HepG2 (cell line): ENCODE measurements around the gene BAZ1A. TPM values are rescaled to one million over a fixed set of nuclear protein-coding genes. Genes with fewer than 3 reads are reported as not detected.
A peak's percentile ranks its signal among the peaks of the same experiment; 100 is the strongest.

Source experiments
- DBP ChIP-seq: sonication (generic); formaldehyde crosslinking; IDR thresholded peaks from 2 replicates; pipeline ENCODE4 v1.4.0; 2020; ENCODE audit warnings: missing genetic modification reagents; ENCODE audit errors: not compliant biosample characterization
- MEF2D ChIP-seq: sonication (generic); formaldehyde crosslinking; IDR thresholded peaks from 2 replicates; pipeline ENCODE4 v1.5.1; 2020; ENCODE audit warnings: mild to moderate bottlenecking, missing genetic modification reagents
- ONECUT2 ChIP-seq: sonication (generic); formaldehyde crosslinking; IDR thresholded peaks from 2 replicates; pipeline ENCODE4 v1.4.0; 2020; ENCODE audit warnings: missing genetic modification reagents
- SRY ChIP-seq: sonication (generic); formaldehyde crosslinking; IDR thresholded peaks from 2 replicates; pipeline ENCODE4 v1.8.0; 2022; ENCODE audit warnings: mild to moderate bottlenecking, missing genetic modification reagents
- ZNF281 ChIP-seq: sonication (generic); formaldehyde crosslinking; IDR thresholded peaks from 2 replicates; pipeline ENCODE4 v1.4.0; 2020; ENCODE audit warnings: missing genetic modification reagents, borderline replicate concordance
- ZNF780A ChIP-seq: sonication (generic); formaldehyde crosslinking; IDR thresholded peaks from 2 replicates; pipeline ENCODE4 v1.8.0; 2022; ENCODE audit warnings: mild to moderate bottlenecking, missing genetic modification reagents, moderate library complexity
- polyA plus RNA-seq, 8 experiments: library from polyadenylated mRNA; depleted of rRNA in 3 of 8; stranded (reverse) in 7 of 8; unstranded in 1 of 8; fragments of >200 nt; fragmentation: Illumina TruSeq in 4 of 8; extraction: Trizol in 4 of 8; gene quantifications; 2 replicates each; pipeline versions ENCODE4 v1.2.1 to v1.2.3, GENCODE V29; 2011 to 2016; ENCODE audit warnings: low read depth in 4 of 8, missing spikeins in 1 of 8, mixed read lengths in 1 of 8; ENCODE audit not compliant: insufficient read depth in 1 of 8
- total RNA-seq, 5 experiments: library from RNA; depleted of rRNA; stranded (reverse); fragments of >200 nt; fragmentation: Illumina TruSeq; extraction: Trizol; gene quantifications; 2 replicates each; pipeline ENCODE4 v1.2.3, GENCODE V29; 2016; ENCODE audit warnings: low read depth in 1 of 5
- TF ChIP-seq, protein P1 (sequence below): sonication (generic); formaldehyde crosslinking; IDR thresholded peaks from 2 replicates; pipeline ENCODE4 v1.4.0; 2020; ENCODE audit warnings: missing genetic modification reagents
- TF ChIP-seq, protein P2 (sequence below): sonication (generic); formaldehyde crosslinking; IDR thresholded peaks from 2 replicates; pipeline ENCODE4 v1.4.0; 2020; ENCODE audit warnings: missing genetic modification reagents

Gene BAZ1A
- total and polyA plus RNA-seq, 2 of the 13 experiments (the other 11 are each of a cell fraction or from before 2014, with no cell fraction given), result 20.9 to 56.8 TPM

DNA sequence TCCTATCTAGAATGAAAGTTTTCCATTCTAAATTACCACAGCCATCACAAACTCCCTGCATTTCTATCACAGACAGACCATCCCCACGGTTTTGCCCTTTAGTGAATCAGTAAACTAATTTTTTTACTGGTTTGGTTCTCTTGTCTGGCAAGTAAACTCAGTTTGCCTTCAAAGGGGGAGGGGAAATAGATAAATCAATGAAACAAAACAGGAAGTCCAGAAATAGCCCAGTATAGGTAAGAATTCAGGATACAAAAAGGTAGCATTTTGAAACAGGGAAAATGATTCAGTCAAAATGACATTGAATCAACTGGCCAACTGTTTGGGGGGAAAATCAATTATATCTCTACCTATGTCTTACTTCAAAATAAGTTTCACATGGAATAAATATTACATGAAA lies 15.8 kb upstream of the BAZ1A start (continued):
- TF ChIP-seq ZNF281 (CRISPR knock-in tag) (peak; percentile 38; the same call in 1 of the 2 replicates), DBP (CRISPR knock-in tag) (no peak), SRY (no peak), ZNF780A (CRISPR knock-in tag) (no peak), MEF2D (CRISPR knock-in tag) (peak; percentile 75; the same call in 1 of the 2 replicates), ONECUT2 (peak; percentile 23; the same call in 1 of the 2 replicates)
- TF ChIP-seq, protein P1, sequence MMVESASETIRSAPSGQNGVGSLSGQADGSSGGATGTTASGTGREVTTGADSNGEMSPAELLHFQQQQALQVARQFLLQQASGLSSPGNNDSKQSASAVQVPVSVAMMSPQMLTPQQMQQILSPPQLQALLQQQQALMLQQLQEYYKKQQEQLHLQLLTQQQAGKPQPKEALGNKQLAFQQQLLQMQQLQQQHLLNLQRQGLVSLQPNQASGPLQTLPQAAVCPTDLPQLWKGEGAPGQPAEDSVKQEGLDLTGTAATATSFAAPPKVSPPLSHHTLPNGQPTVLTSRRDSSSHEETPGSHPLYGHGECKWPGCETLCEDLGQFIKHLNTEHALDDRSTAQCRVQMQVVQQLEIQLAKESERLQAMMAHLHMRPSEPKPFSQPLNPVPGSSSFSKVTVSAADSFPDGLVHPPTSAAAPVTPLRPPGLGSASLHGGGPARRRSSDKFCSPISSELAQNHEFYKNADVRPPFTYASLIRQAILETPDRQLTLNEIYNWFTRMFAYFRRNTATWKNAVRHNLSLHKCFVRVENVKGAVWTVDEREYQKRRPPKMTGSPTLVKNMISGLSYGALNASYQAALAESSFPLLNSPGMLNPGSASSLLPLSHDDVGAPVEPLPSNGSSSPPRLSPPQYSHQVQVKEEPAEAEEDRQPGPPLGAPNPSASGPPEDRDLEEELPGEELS (CRISPR knock-in tag), result peak; percentile 25; the same call in 1 of the 2 replicates
- TF ChIP-seq, protein P2, sequence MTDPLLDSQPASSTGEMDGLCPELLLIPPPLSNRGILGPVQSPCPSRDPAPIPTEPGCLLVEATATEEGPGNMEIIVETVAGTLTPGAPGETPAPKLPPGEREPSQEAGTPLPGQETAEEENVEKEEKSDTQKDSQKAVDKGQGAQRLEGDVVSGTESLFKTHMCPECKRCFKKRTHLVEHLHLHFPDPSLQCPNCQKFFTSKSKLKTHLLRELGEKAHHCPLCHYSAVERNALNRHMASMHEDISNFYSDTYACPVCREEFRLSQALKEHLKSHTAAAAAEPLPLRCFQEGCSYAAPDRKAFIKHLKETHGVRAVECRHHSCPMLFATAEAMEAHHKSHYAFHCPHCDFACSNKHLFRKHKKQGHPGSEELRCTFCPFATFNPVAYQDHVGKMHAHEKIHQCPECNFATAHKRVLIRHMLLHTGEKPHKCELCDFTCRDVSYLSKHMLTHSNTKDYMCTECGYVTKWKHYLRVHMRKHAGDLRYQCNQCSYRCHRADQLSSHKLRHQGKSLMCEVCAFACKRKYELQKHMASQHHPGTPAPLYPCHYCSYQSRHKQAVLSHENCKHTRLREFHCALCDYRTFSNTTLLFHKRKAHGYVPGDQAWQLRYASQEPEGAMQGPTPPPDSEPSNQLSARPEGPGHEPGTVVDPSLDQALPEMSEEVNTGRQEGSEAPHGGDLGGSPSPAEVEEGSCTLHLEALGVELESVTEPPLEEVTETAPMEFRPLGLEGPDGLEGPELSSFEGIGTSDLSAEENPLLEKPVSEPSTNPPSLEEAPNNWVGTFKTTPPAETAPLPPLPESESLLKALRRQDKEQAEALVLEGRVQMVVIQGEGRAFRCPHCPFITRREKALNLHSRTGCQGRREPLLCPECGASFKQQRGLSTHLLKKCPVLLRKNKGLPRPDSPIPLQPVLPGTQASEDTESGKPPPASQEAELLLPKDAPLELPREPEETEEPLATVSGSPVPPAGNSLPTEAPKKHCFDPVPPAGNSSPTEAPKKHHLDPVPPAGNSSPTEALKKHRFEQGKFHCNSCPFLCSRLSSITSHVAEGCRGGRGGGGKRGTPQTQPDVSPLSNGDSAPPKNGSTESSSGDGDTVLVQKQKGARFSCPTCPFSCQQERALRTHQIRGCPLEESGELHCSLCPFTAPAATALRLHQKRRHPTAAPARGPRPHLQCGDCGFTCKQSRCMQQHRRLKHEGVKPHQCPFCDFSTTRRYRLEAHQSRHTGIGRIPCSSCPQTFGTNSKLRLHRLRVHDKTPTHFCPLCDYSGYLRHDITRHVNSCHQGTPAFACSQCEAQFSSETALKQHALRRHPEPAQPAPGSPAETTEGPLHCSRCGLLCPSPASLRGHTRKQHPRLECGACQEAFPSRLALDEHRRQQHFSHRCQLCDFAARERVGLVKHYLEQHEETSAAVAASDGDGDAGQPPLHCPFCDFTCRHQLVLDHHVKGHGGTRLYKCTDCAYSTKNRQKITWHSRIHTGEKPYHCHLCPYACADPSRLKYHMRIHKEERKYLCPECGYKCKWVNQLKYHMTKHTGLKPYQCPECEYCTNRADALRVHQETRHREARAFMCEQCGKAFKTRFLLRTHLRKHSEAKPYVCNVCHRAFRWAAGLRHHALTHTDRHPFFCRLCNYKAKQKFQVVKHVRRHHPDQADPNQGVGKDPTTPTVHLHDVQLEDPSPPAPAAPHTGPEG, result no peak
- TF ChIP-seq, all 625 proteins: peak for 7
